Measurements from ENCODE around the gene CCDC34.

Gene CCDC34

GRCh38 chr11:27362749-27363575 lies at the start of gene CCDC34:
Gene CCDC34, minus strand, starts transcription at chr11:27363215. Its CDS starts 21 bp downstream, at chr11:27363194.
- peak; percentile 95 for DNase-seq (ENCODE audit: low spot score)

GRCh38 chr11:27412192-27412691 lies 49.2 kb upstream of the CCDC34 start:
- DNase-seq (ENCODE audit: low spot score) = no peak

- no peak for DNase-seq (ENCODE audit: low spot score)
Measured at GRCh38 chr11:27411328-27411727, 48.3 kb upstream of the CCDC34 start.

- no peak for DNase-seq (ENCODE audit: low spot score)
Measured at GRCh38 chr11:27410272-27410671, 47.3 kb upstream of the CCDC34 start.

GRCh38 chr11:27409742-27410141 lies 46.7 kb upstream of the CCDC34 start:
- no peak for DNase-seq (ENCODE audit: low spot score)

GRCh38 chr11:27409049-27409448 lies 46.0 kb upstream of the CCDC34 start:
- no peak for DNase-seq (ENCODE audit: low spot score)

GRCh38 chr11:27408246-27408800 lies 45.3 kb upstream of the CCDC34 start:
- no peak for DNase-seq (ENCODE audit: low spot score)

- DNase-seq (ENCODE audit: low spot score) = no peak
Measured at GRCh38 chr11:27406498-27407354, 43.7 kb upstream of the CCDC34 start.

- no peak for DNase-seq (ENCODE audit: low spot score)
Measured at GRCh38 chr11:27405134-27405533, 42.1 kb upstream of the CCDC34 start.

GRCh38 chr11:27404427-27404826 lies 41.4 kb upstream of the CCDC34 start:
- DNase-seq (ENCODE audit: low spot score) = no peak

GRCh38 chr11:27403195-27403594 lies 40.2 kb upstream of the CCDC34 start:
- DNase-seq (ENCODE audit: low spot score) = no peak

GRCh38 chr11:27402450-27402849 lies 39.4 kb upstream of the CCDC34 start:
- DNase-seq (ENCODE audit: low spot score) = no peak

- peak; percentile 36 for DNase-seq (ENCODE audit: low spot score)
Measured at GRCh38 chr11:27401833-27402316, 38.9 kb upstream of the CCDC34 start.

- DNase-seq (ENCODE audit: low spot score) = no peak
Measured at GRCh38 chr11:27401280-27401832, 38.3 kb upstream of the CCDC34 start.

GRCh38 chr11:27398400-27398770 lies 35.4 kb upstream of the CCDC34 start:
- no peak for DNase-seq (ENCODE audit: low spot score)

GRCh38 chr11:27397624-27398399 lies 34.8 kb upstream of the CCDC34 start:
- DNase-seq (ENCODE audit: low spot score) = no peak

- no peak for DNase-seq (ENCODE audit: low spot score)
Measured at GRCh38 chr11:27396259-27396839, 33.3 kb upstream of the CCDC34 start.

GRCh38 chr11:27395556-27396258 lies 32.7 kb upstream of the CCDC34 start:
- peak; percentile 89 for DNase-seq (ENCODE audit: low spot score)

GRCh38 chr11:27394781-27395228 lies 31.8 kb upstream of the CCDC34 start:
- peak; percentile 23 for DNase-seq (ENCODE audit: low spot score)

Measured in kidney tubule cell (primary cell).